GM20000 (cell line): Measurements from ENCODE around the gene DRGX.

ENCODE experiments used
- DNase-seq: peaks from one replicate; pipeline ENCODE4 v3.0.0; 2012; ENCODE audit warnings: low spot score
- CTCF ChIP-seq: IDR thresholded peaks from 2 replicates; pipeline ENCODE4 v1.5.1; 2012; ENCODE audit warnings: mild to moderate bottlenecking, control low read depth; ENCODE audit errors: extremely low read depth, missing control alignments

DRGX gene

GRCh38 chr10:49360271-49361177 lies 35.4 kb downstream of the DRGX start:
- DNase-seq, result no peak

GRCh38 chr10:49359349-49360270 lies 36.3 kb downstream of the DRGX start:
- no peak for TF ChIP-seq CTCF
- no peak for DNase-seq

More at GRCh38 chr10:49360271-49361177, 35.4 kb downstream of the DRGX start:
- TF ChIP-seq CTCF, result no peak

GRCh38 chr10:49357910-49358309 lies 38.0 kb downstream of the DRGX start:
- no peak for DNase-seq
- no peak for TF ChIP-seq CTCF

- DNase-seq, result no peak
- TF ChIP-seq CTCF, result no peak
Measured at GRCh38 chr10:49356944-49357343, 38.9 kb downstream of the DRGX start.

GRCh38 chr10:49356181-49356580 lies 39.7 kb downstream of the DRGX start:
- DNase-seq, result no peak
- no peak for TF ChIP-seq CTCF

GRCh38 chr10:49355221-49355620 lies 40.7 kb downstream of the DRGX start:
- TF ChIP-seq CTCF, result no peak
- no peak for DNase-seq

GRCh38 chr10:49354593-49354992 lies 41.3 kb downstream of the DRGX start:
- no peak for DNase-seq
- no peak for TF ChIP-seq CTCF
